ENCODE measurements around the gene FAAP100.

The FAAP100 gene

GRCh38 chr17:81561494-81561885 is 9.3 kb upstream of the FAAP100 start:
- no peaks in the 10 kb centered on the region for H3K9me3 ChIP-seq (replicated peaks in 1 of 11)
- H4K20me1 ChIP-seq: peaks cover 13 to 64% (median 39%) of the 10 kb centered on the region in 11 experiments; a peak in 20 of 22 replicates
- no peaks in the 10 kb centered on the region for H3K27me3 ChIP-seq
- peak overlapping the region; percentile 6 to 69 (median 50); a peak in 15 of 22 replicates for H3K9ac ChIP-seq
- H3K36me3 ChIP-seq: peaks cover 78 to 100% (median 100%) of the 10 kb centered on the region in 11 experiments
- H3K4me3 ChIP-seq: peak overlapping the region in 2 of 10 experiments; percentile 10 to 13; a peak in 1 of 20 replicates
- H3K4me1 ChIP-seq: peaks cover 21 to 100% (median 59%) of the 10 kb centered on the region in 10 experiments
- TF ChIP-seq Cebpa-rat (IDR thresholded peaks at IDR 0.05): no peak
- H3K27ac ChIP-seq: peak overlapping the region; percentile 12 to 85 (median 70); a peak in 19 of 22 replicates
- peak overlapping the region; percentile 15 to 85 (median 58); a peak in 20 of 22 replicates for H3K4me2 ChIP-seq

- Histone ChIP-seq H3K9ac (peak overlapping the region in 2 of 11 experiments; percentile 3 to 9; a peak in 3 of 22 replicates), H3K36me3 (peaks cover 56 to 89% (median 84%) of the 10 kb centered on the region in 11 experiments), H3K4me1 (peaks cover 19 to 100% (median 56%) of the 10 kb centered on the region in 10 experiments), H3K4me2 (peak overlapping the region in 5 of 11 experiments; percentile 26 to 85 (median 78); a peak in 8 of 22 replicates), H3K27ac (peak overlapping the region in 4 of 11 experiments; percentile 11 to 85 (median 30); a peak in 6 of 22 replicates), H4K20me1 (peaks cover 4 to 57% (median 38%) of the 10 kb centered on the region in 11 experiments; a peak in 20 of 22 replicates), H3K27me3 (no peaks in the 10 kb centered on the region), H3K9me3 (replicated peaks in 1 of 11) (no peaks in the 10 kb centered on the region), H3K4me3 (no peak overlapping the region)
- no peak for TF ChIP-seq Cebpa-rat (IDR thresholded peaks at IDR 0.05)
Observed at GRCh38 chr17:81558941-81559806, 7.0 kb upstream of the FAAP100 start.

- H3K4me3 ChIP-seq: no peak overlapping the region
- peak overlapping the region in 1 of 11 experiments; percentile 9; a peak in 1 of 22 replicates for H3K9ac ChIP-seq
- TF ChIP-seq Cebpa-rat (IDR thresholded peaks at IDR 0.05): no peak
- peaks cover 46 to 78% (median 73%) of the 10 kb centered on the region in 11 experiments for H3K36me3 ChIP-seq
- H3K27me3 ChIP-seq: no peaks in the 10 kb centered on the region
- peaks cover 4 to 66% (median 38%) of the 10 kb centered on the region in 11 experiments; a peak in 20 of 22 replicates for H4K20me1 ChIP-seq
- no peaks in the 10 kb centered on the region for H3K9me3 ChIP-seq (replicated peaks in 1 of 11)
- H3K4me1 ChIP-seq: peaks cover 30 to 100% (median 61%) of the 10 kb centered on the region in 10 experiments
- peak overlapping the region in 3 of 11 experiments; percentile 75 to 90 (median 82); a peak in 2 of 22 replicates for H3K4me2 ChIP-seq
- 0 out of 22 replicates have a peak overlapping the region, but pooled peaks of 1 of the 11 experiments have one; percentile 0 for H3K27ac ChIP-seq
Observed at GRCh38 chr17:81558115-81558468, 5.9 kb upstream of the FAAP100 start.

- H3K9me3 ChIP-seq (replicated peaks in 1 of 11): no peaks in the 10 kb centered on the region
- H3K9ac ChIP-seq: no peak overlapping the region; a peak in 1 of 22 replicates
- peak overlapping the region in 3 of 11 experiments; percentile 75 to 90 (median 82); a peak in 6 of 22 replicates for H3K4me2 ChIP-seq
- 0 out of 22 replicates have a peak overlapping the region, but pooled peaks of 2 of the 11 experiments have one; percentile 0 to 8 for H3K27ac ChIP-seq
- H4K20me1 ChIP-seq: peaks cover 4 to 66% (median 38%) of the 10 kb centered on the region in 11 experiments; a peak in 20 of 22 replicates
- peaks cover 40 to 72% (median 67%) of the 10 kb centered on the region in 11 experiments for H3K36me3 ChIP-seq
- H3K4me3 ChIP-seq: no peak overlapping the region
- no peaks in the 10 kb centered on the region for H3K27me3 ChIP-seq
- H3K4me1 ChIP-seq: peaks cover 30 to 95% (median 60%) of the 10 kb centered on the region in 10 experiments
- no peak for TF ChIP-seq Cebpa-rat (IDR thresholded peaks at IDR 0.05)
Observed at GRCh38 chr17:81557276-81558114, 5.3 kb upstream of the FAAP100 start.

GRCh38 chr17:81556863-81557262 is 4.7 kb upstream of the FAAP100 start:
- Histone ChIP-seq H3K27ac (no peak overlapping the region), H3K9ac (0 out of 22 replicates have a peak overlapping the region, but pooled peaks of 2 of the 11 experiments have one; percentile 14 to 42), H3K36me3 (peaks cover 35 to 66% (median 61%) of the 10 kb centered on the region in 11 experiments), H3K9me3 (replicated peaks in 1 of 11) (no peaks in the 10 kb centered on the region), H4K20me1 (peaks cover 4 to 67% (median 38%) of the 10 kb centered on the region in 11 experiments; a peak in 20 of 22 replicates), H3K4me1 (peaks cover 30 to 89% (median 55%) of the 10 kb centered on the region in 10 experiments), H3K27me3 (no peaks in the 10 kb centered on the region), H3K4me2 (peak overlapping the region in 5 of 11 experiments; percentile 48 to 90 (median 75); a peak in 8 of 22 replicates), H3K4me3 (no peak overlapping the region)
- TF ChIP-seq Cebpa-rat (IDR thresholded peaks at IDR 0.05): no peak

GRCh38 chr17:81556175-81556691 is 4.1 kb upstream of the FAAP100 start:
- no peaks in the 10 kb centered on the region for H3K27me3 ChIP-seq
- no peak overlapping the region for H3K27ac ChIP-seq
- peaks cover 35 to 59% (median 55%) of the 10 kb centered on the region in 11 experiments for H3K36me3 ChIP-seq
- no peaks in the 10 kb centered on the region for H3K9me3 ChIP-seq (replicated peaks in 1 of 11)
- H3K9ac ChIP-seq: peak overlapping the region in 3 of 11 experiments; percentile 14 to 68 (median 42); a peak in 3 of 22 replicates
- no peak overlapping the region for H3K4me3 ChIP-seq
- no peak for TF ChIP-seq Cebpa-rat (IDR thresholded peaks at IDR 0.05)
- H3K4me1 ChIP-seq: peaks cover 28 to 84% (median 53%) of the 10 kb centered on the region in 10 experiments
- peak overlapping the region in 5 of 11 experiments; percentile 48 to 90 (median 75); a peak in 10 of 22 replicates for H3K4me2 ChIP-seq
- peaks cover 9 to 68% (median 41%) of the 10 kb centered on the region in 11 experiments; a peak in 20 of 22 replicates for H4K20me1 ChIP-seq

GRCh38 chr17:81553616-81554181 is 1.5 kb upstream of the FAAP100 start:
- Histone ChIP-seq H3K9ac (peak overlapping the region; percentile 79 to 94 (median 89); a peak in 21 of 22 replicates), H3K36me3 (peaks cover 25 to 57% (median 53%) of the 10 kb centered on the region in 11 experiments), H3K4me2 (peak overlapping the region; percentile 93 to 99 (median 98)), H3K9me3 (replicated peaks in 1 of 11) (no peaks in the 10 kb centered on the region), H3K27me3 (no peaks in the 10 kb centered on the region), H3K4me3 (peak overlapping the region; percentile 75 to 99 (median 94)), H3K4me1 (peaks cover 32 to 79% (median 48%) of the 10 kb centered on the region in 10 experiments), H4K20me1 (peaks cover 28 to 77% (median 50%) of the 10 kb centered on the region in 11 experiments; a peak in 20 of 22 replicates), H3K27ac (peak overlapping the region in 9 of 11 experiments; percentile 26 to 82 (median 74); a peak in 15 of 22 replicates)
- no peak for TF ChIP-seq Cebpa-rat (IDR thresholded peaks at IDR 0.05)
